SK-N-MC (cell line): ENCODE data around the gene GIT1.

ENCODE experiments used
- EZH2 ChIP-seq: fragments of 200-600 bp; sonication (generic); IDR thresholded peaks from one replicate; pipeline ENCODE4 v1.6.1; 2017; ENCODE audit warnings: antibody characterized with exemption
- FOXP2 ChIP-seq: optimal IDR thresholded peaks from 2 replicates; pipeline ENCODE3; 2011; ENCODE audit warnings: mild to moderate bottlenecking, moderate library complexity; ENCODE audit not compliant: insufficient read depth; ENCODE audit errors: extremely low read length, control extremely low read depth
- POLR2AphosphoS5 ChIP-seq: IDR thresholded peaks from 2 replicates; pipeline ENCODE4 v1.6.1; 2012; ENCODE audit warnings: mild to moderate bottlenecking, low read depth, low read length, borderline replicate concordance

DNA sequence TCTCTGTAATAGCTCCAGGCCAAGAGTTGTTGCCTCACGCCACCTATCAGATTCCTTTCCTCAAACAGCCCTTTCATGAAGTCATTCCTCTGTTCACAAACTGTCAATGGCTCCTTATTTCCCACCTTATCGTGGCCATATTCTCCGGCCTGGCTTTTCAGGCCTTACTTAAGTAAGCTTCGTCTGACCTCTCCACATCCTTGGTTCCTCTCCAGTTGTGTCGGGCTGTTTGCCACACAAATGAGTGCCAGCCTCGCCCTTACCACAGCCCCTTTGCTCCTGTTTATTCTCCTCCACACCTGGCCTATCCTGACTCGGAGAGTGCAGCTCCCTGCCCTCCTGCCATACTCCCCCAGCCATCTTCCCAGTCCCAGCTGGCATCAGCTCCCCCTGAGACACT, 18.9 kb downstream of the GIT1 start:
- TF ChIP-seq POLR2AphosphoS5 (no peak), EZH2 (no peak), FOXP2 (no peak)
